Endothelial cell of hepatic sinusoid (primary cell): Measurements from ENCODE around the gene CCNH.

Experiments
- in situ Hi-C: cut with HindIII; loops from 2 replicates; pipeline ENCODE4 v1.10.0; 2017; ENCODE audit warnings: low sequenced_read_pairs

The CCNH gene

DNA sequence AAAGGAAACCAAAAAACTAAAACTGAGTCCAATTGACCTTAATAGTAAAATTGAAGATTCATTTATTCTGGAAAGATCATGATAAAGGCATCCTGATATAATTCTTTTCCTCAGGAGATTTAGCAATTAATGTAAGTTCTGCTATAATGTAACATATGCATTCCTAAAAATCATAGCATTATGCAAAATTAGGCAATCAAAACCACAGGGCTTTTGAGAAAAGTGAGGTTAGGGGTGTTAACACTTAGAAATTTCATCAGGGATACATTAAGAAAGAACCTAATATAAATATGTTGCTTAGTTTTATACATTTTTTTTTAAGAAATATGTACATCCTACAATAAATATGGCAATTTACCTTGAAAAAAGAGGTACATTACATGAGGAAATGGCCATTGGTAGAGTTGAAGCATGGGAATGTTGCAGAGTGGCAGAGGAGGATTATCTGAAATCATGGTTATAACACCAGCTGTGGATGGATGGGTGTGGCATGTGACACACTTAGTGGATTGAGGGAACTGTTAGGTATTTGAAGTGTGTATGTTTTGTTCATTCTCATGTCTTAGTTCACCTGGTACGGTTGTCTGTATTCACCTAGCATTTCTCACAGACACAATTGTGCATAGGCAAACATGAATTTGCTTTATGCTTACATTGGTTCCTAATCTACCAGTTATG, 51.1 kb downstream of the CCNH start:
- in situ Hi-C loops, result no loop called here

DNA sequence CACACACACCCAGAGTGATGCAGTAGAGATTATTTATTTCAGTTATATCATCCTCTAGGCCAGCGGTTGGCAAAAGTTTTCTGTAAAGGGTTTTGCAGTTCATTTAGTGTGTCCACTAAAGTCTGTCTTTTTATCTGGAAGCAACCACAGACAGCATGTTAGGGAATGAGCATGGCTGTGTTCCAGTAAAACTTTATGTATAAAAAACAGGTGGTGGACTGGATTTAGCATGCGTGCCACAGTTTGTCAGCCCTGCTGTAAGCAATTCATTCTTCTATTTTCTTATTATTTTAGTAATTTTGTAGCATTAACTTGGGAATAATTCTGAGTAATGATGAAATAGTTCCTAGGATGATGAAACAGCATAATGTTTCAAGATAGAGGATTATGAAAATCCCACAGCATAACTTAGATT, 51.7 kb downstream of the CCNH start:
- in situ Hi-C loops, result no loop called here

DNA sequence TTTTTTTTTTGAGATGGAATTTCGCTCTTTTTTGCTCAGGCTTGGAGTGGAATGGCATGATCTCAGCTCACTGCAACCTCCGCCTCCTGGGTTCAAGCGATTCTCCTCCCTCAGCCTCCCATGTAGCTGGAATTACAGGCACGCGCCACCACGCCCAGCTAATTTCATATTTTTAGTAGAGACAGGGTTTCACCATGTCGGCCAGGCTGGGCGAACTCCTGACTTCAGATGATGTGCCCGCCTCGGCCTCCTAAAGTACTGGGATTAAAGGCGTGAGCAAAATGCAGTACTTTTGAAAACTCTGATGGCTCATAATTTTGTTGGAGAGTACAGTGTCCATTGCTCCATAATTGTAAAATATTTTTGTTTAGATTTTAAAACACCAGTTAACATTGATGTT, 52.6 kb downstream of the CCNH start:
- in situ Hi-C loops, result no loop called here

DNA sequence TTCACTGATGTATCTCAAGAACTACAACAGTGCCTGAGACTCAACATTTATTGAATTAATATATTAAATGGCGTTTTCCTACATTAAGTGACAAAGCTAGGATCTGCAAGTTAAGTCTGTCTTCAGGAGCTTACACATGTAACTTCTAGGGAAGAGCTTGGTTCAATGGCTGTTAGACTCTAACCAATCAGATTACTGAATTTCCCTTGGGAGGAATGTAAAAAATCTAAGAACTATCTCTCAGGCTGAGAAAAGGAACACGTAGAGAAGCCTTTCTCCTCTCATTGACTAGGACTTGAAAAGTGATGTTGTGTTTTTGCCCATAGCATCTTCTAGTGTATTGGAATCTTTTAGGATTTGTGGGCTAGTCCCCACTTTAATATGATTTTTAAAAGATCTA, 53.6 kb downstream of the CCNH start:
- in situ Hi-C loops, result no loop called here

DNA sequence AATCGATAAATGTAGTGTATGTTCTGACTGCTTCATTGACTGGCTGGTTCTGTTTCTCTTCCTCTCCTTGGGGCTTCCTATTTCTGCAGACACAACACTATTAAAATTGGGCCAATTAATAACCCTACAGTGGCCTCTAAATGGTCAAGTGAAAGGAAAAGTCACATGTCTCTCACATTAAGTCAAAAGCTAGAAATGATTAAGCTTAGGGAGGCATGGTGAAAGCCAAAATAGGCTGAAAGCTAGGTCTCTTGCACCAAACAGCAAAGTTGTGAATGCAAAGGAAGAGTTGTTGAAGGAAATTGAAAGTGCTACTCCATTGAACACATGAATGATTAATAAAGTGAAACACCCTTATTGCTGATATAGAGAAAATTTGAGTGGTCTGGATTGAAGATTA, 58.2 kb downstream of the CCNH start:
- in situ Hi-C loops, result no loop called here

DNA sequence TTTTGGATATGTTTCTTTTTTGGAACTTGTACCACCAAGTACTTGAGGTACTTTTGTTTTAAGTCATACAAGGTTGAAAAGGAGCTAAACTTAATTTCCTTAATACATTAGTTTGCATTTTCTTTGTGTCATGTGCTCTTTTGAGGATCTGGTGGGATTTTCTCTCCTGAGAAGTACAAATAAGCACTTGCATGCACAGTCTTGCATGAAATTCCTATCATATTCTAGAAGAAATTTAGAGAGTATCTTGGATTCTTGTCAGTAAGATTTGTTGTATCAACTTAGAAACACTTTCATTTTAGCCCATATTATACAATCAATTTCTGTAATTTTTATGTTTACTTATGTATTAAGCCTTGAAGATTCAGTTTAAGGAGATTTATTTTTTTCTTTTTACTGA, 64.9 kb downstream of the CCNH start:
- in situ Hi-C loops, result no loop called here

DNA sequence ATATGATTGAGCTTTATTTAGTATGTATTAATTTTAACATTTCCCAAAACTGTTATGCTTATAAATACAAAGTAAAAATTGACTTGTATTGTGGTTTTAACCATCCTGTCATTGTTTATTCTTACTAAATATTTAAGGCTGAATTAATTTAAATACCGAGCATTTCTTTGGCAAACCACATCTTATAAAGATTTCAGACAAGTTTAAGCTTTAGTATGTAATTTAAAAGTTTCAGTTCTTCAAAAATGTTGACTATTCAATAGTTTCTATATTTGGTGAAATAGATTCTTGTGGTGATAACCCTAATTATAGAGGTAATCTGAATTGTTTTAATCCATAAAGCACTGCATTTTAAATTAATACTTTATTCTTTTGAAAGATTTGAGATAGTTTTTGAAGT, 65.5 kb downstream of the CCNH start:
- in situ Hi-C loops, result no loop called here
